D721Med (cell line): ENCODE data around the gene ERP27.

Source experiments
- DNase-seq: peaks from one replicate; pipeline ENCODE4 v3.0.0; 2011; ENCODE audit warnings: low spot score; ENCODE audit not compliant: insufficient read length
- FAIRE-seq: peaks from 2 replicates; lab custom pipeline; 2011; peaks lifted over from hg19 to GRCh38; lab: Jason Lieb, UNC
- TF ChIP-seq, protein P1 (sequence below): IDR thresholded peaks from 2 replicates; pipeline ENCODE4 v1.5.1; 2012; ENCODE audit warnings: mild to moderate bottlenecking, control low read depth; ENCODE audit not compliant: insufficient read depth; ENCODE audit errors: missing control alignments

Gene ERP27

DNA sequence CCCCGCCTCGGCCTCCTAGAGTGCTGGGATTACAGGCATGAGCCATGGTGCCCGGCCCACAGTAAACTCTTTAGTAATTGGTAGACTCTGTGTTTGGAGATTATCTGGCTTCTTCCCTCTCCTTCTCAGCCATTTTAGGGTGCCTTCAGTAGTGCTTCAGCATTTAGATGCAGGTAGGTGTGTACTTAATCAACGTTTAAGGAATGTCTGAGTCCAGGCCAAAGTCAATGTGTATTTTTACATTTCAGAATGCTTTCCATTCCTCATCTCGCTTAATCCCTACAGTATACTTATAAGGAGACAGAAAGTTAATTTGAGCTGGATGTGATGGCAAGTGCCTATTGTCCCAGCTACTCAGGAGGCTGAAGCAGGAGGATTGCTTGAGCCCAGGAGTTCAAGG is 32.2 kb downstream of the ERP27 start:
- TF ChIP-seq, protein P1, sequence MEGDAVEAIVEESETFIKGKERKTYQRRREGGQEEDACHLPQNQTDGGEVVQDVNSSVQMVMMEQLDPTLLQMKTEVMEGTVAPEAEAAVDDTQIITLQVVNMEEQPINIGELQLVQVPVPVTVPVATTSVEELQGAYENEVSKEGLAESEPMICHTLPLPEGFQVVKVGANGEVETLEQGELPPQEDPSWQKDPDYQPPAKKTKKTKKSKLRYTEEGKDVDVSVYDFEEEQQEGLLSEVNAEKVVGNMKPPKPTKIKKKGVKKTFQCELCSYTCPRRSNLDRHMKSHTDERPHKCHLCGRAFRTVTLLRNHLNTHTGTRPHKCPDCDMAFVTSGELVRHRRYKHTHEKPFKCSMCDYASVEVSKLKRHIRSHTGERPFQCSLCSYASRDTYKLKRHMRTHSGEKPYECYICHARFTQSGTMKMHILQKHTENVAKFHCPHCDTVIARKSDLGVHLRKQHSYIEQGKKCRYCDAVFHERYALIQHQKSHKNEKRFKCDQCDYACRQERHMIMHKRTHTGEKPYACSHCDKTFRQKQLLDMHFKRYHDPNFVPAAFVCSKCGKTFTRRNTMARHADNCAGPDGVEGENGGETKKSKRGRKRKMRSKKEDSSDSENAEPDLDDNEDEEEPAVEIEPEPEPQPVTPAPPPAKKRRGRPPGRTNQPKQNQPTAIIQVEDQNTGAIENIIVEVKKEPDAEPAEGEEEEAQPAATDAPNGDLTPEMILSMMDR = no peak
- FAIRE-seq (no peak), DNase-seq (no peak)

DNA sequence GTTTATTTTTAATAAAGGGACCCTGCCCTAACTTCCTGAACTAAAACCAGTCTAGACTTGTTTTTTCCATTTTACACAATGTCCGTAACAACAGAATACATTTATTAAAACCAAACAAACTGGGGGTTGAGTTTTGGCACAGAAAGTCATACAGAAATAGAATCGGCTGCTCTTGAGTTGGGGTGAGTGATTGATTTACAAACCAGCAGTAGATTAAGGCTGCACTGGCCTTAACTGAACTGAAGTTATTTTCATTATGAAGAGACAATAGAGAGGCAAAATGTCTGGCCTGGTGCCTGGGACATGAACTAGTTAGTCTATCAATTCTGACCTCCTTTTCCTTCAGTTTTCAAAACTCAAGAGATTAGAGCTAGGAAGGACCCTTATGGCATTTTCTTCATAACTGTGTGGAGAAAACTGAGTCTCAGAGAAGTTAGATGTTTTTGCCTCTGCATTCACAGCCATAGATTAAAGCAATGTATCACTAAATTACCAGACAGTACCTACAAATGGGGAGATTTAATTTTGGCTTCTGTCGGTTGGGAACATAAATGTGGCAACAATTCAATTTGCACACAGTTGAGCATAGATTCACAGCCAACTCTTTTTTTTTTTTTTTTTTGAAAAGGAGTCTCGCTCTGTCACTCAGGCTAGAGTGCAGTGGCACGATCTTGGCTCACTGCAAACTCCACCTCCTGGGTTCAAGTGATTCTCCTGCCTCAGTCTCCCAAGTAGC is 32.9 kb downstream of the ERP27 start:
- FAIRE-seq = no peak

DNA sequence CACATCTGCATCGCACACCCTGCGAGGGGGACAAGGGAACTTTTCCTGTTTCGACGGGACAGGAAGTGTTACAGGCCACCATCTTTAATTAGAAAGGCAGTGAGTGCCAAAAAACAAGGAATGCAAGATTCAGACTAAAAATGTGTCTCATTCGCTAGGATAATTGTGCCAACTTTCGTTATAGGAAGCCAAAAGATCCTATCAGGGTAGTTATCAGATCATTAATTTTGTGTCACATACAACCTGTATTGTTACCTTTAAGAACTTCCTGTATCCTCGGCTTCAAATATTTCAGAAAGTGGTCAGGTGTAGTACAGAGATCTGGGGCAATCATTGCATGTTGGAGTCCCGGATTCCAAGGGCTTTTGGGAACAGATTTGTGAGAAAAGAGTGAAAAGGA is 33.5 kb downstream of the ERP27 start:
- TF ChIP-seq, protein P1 = no peak
- DNase-seq = no peak
- no peak for FAIRE-seq

More for the DNA sequence above, 32.9 kb downstream of the ERP27 start:
- TF ChIP-seq, protein P1 = no peak
- DNase-seq = no peak

DNA sequence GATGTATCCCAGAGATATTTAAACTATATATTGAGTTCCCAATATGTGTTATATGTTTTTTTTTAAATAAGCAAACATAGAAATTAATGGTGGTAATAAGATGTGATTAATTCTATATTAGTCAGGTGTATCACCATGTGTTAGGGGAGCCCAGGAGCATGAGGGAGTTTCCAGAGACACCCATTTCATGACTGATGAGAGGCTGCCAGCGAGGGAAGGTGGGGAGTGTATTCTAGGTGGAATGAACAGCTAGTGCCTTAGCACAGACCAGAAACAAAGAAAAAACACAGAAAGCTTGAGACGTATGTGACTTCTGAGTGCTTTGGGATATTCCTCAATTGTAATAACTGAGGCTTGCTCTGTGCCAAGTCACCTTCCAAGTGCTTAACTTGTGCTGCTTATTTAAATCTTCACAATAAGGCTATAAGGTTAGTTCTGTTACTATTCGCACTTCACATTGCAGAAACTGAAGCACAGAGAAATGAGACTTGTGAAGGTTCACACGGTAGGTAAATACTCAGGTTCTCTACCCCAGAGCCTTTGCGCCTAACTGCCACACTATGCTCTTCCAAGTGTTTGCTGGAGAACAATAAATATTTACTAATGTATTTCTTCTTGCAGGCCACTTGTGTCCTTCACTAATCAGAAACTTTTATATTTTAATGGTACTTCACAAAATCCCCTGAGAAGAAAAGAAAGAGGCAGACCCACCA is 34.8 kb downstream of the ERP27 start:
- FAIRE-seq = no peak
- DNase-seq = no peak
- TF ChIP-seq, protein P1 = no peak

DNA sequence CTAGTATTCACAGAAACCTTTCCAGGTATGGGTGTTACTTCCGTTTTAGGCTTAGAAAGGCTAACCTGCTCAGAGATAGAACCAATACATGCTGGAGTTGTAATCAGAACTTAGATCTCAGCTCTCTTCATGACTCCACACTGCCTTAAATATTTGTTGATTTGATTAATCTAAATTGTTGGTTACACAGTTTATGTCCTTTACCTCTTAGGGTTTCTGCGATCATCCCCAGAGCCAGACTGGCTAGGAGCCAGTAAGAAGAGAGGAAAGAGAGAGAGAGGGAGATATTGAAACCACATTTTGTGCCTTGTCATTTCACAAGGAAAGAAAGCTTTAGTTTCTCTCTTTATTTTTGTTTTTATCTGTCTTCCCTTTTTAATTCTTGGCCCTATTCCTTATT is 35.9 kb downstream of the ERP27 start:
- TF ChIP-seq, protein P1 = no peak
- DNase-seq = no peak
- no peak for FAIRE-seq

DNA sequence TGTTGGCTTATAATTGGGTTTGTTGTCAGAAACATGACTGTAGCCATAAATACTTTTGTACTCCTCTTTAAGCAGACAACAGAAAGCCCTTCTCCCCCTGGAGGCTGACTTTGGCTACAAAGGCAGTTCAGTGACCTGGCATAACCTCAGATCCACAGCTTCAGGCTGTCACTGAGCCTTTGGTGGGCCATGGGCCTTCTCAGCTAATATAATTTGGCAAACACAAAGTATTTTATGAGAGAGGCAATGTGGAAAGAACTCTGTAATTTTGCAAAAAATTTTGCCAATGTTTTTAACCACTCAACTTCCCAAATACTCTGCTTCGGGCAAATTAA is 37.1 kb downstream of the ERP27 start:
- no peak for DNase-seq
- TF ChIP-seq, protein P1 = no peak

More for the DNA sequence above, 37.1 kb downstream of the ERP27 start:
- FAIRE-seq = no peak
